ENCODE data around the gene MYL12B.

MYL12B gene

DNA sequence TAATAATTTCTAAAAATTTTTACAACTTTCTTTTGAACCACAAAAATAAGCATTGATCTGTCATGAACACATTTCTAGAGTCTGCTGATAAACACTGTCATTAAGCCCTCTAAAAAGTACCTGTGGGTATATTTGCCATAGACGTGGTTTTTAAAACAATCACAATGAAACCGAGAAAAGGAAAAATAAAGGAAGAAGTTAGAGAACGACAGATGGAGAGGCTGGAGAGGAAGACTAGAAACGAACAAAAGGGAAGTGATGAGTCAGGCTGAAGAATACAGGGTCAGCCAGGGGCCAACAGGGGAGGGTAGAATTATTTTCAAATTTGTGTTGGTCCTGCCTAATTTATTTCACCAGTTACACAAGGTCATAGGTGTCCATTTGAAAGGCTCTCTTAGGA is 62.0 kb downstream of the MYL12B start:
- H3K4me1 ChIP-seq (ENCODE audit: control insufficient read depth in 1 of 2, insufficient read depth in 2 of 2, low read length in 2 of 2) = no peaks in the 10 kb centered on the region
- no peaks in the 10 kb centered on the region for H3K9me3 ChIP-seq (ENCODE audit: control insufficient read depth in 1 of 2, low read length in 2 of 2)
- H3K4me3 ChIP-seq (ENCODE audit: low read depth in 1 of 2, low read length in 2 of 2) = no peak overlapping the region
- no peak overlapping the region for H3K27ac ChIP-seq (ENCODE audit: low read depth, low read length)
- H3K9ac ChIP-seq (ENCODE audit: low read depth in 1 of 2, low read length in 2 of 2) = no peak overlapping the region
- H3K36me3 ChIP-seq (ENCODE audit: control insufficient read depth in 1 of 2, insufficient read depth in 2 of 2, low read length in 2 of 2) = no peaks in the 10 kb centered on the region
- no peaks in the 10 kb centered on the region for H3K27me3 ChIP-seq (ENCODE audit: control insufficient read depth in 1 of 2, insufficient read depth in 2 of 2, low read length in 2 of 2)

All from duodenal mucosa (tissue), 2 donors.